IMR-90 (cell line): ENCODE data around the gene MAP2K6. TPM values are rescaled to one million over a fixed set of nuclear protein-coding genes. Genes with fewer than 3 reads are reported as not detected.

ENCODE experiments used
- ATAC-seq: fragments of 200-7000 bp; cut with Tn5 transposase; 2 replicates; pipeline ENCODE4 v1.9.1; 2020; ENCODE audit warnings: low read depth, mild to moderate bottlenecking, moderate library complexity
- BruUV-seq: library from RNA; stranded (reverse); fragments of 400-500 nt; replicated peaks from 2 replicates; lab custom pipeline; 2021; lab: Mats Ljungman, UMichigan
- CTCF ChIA-PET: fragments of 300-600 bp; formaldehyde crosslinking; extraction: SDS; loops from one replicate; lab custom pipeline; 2021; ENCODE audit warnings: antibody characterized with exemption; lab: Yijun Ruan, JAX
- POLR2A ChIA-PET: fragments of 300-600 bp; sonication (Branson Sonifier 250); formaldehyde crosslinking; loops from one replicate; lab custom pipeline; 2022; ENCODE audit warnings: antibody characterized with exemption; ENCODE audit not compliant: unreplicated experiment; lab: Charles Lee
- DNase-seq: peaks from one replicate; pipeline ENCODE4 v3.0.0; 2013
- H2AFZ ChIP-seq: replicated peaks from 2 replicates; pipeline ENCODE3; 2013; ENCODE audit warnings: low read length, mild to moderate bottlenecking; ENCODE audit not compliant: poor library complexity
- H2AK5ac ChIP-seq: 2 replicates; pipeline ENCODE4 v1.6.1; 2013; ENCODE audit warnings: low read depth, low read length, inconsistent platforms
- H2AK9ac ChIP-seq: replicated peaks from 2 replicates; pipeline ENCODE3; 2013; ENCODE audit warnings: mild to moderate bottlenecking, low read depth, low read length, moderate library complexity; ENCODE audit not compliant: poor library complexity
- H2BK120ac ChIP-seq: 2 replicates; pipeline ENCODE4 v1.6.1; 2013; ENCODE audit warnings: low read depth, low read length, inconsistent platforms
- H2BK15ac ChIP-seq: 3 replicates; pipeline ENCODE4 v1.6.1; 2013; ENCODE audit warnings: low read depth, low read length, inconsistent platforms
- H2BK20ac ChIP-seq: 2 replicates; pipeline ENCODE4 v1.6.1; 2013; ENCODE audit warnings: low read depth, mild to moderate bottlenecking, inconsistent platforms, low read length, moderate library complexity
- H2BK5ac ChIP-seq: 2 replicates; pipeline ENCODE4 v1.6.1; 2013; ENCODE audit warnings: mild to moderate bottlenecking, low read depth, low read length, inconsistent platforms; ENCODE audit not compliant: poor library complexity, severe bottlenecking
- H3K14ac ChIP-seq: replicated peaks from 2 replicates; pipeline ENCODE4 v1.6.1; 2013; ENCODE audit warnings: low read depth, low read length, inconsistent platforms
- H3K18ac ChIP-seq: 2 replicates; pipeline ENCODE4 v1.6.1; 2013; ENCODE audit warnings: low read depth, low read length, control low read depth
- H3K23ac ChIP-seq: 2 replicates; pipeline ENCODE4 v1.6.1; 2013; ENCODE audit warnings: low read depth, low read length, inconsistent platforms
- H3K27ac ChIP-seq: 2 replicates; pipeline ENCODE4 v1.5.1; 2013; ENCODE audit warnings: mild to moderate bottlenecking, control low read depth, low read length; ENCODE audit not compliant: insufficient read depth
- H3K27me3 ChIP-seq: 2 replicates; pipeline ENCODE4 v1.6.1; 2013; ENCODE audit warnings: low read length; ENCODE audit not compliant: control insufficient read depth, insufficient read depth
- H3K36me3 ChIP-seq: 2 replicates; pipeline ENCODE4 v1.6.1; 2013; ENCODE audit warnings: low read length, mixed read lengths; ENCODE audit not compliant: control insufficient read depth, insufficient read depth
- H3K4ac ChIP-seq: 2 replicates; pipeline ENCODE4 v1.6.1; 2013; ENCODE audit warnings: low read depth, low read length, inconsistent platforms
- H3K4me1 ChIP-seq: 2 replicates; pipeline ENCODE4 v1.6.1; 2013; ENCODE audit warnings: low read length, mixed read lengths; ENCODE audit not compliant: control insufficient read depth, insufficient read depth
- H3K4me2 ChIP-seq: 2 replicates; pipeline ENCODE4 v1.6.1; 2013; ENCODE audit warnings: low read depth, mild to moderate bottlenecking, control low read depth, low read length, moderate library complexity
- H3K4me3 ChIP-seq: 2 replicates; pipeline ENCODE4 v1.5.1; 2013; ENCODE audit warnings: low read depth, mild to moderate bottlenecking, control low read depth, low read length, moderate library complexity; ENCODE audit not compliant: insufficient read depth
- H3K56ac ChIP-seq: 2 replicates; pipeline ENCODE4 v1.6.1; 2013; ENCODE audit warnings: low read length, inconsistent platforms; ENCODE audit not compliant: insufficient read depth; ENCODE audit errors: extremely low read depth
- H3K79me1 ChIP-seq, 2 experiments: 2 replicates each; pipeline ENCODE4 v1.6.1; 2013; ENCODE audit warnings: low read length in 2 of 2, inconsistent platforms in 1 of 2, low read depth in 1 of 2
- H3K9ac ChIP-seq: 2 replicates; pipeline ENCODE4 v1.6.1; 2013; ENCODE audit warnings: low read depth, low read length, control low read depth
- H3K9me1 ChIP-seq: 2 replicates; pipeline ENCODE4 v1.6.1; 2013; ENCODE audit warnings: low read length, inconsistent platforms; ENCODE audit not compliant: insufficient read depth
- H3K9me3 ChIP-seq: 2 replicates; pipeline ENCODE4 v1.6.1; 2013; ENCODE audit warnings: low read length; ENCODE audit not compliant: control insufficient read depth, insufficient read depth
- H4K20me1 ChIP-seq: 2 replicates; pipeline ENCODE4 v1.6.1; 2013; ENCODE audit warnings: low read length, inconsistent platforms; ENCODE audit not compliant: insufficient read depth
- H4K5ac ChIP-seq: 2 replicates; pipeline ENCODE4 v1.6.1; 2013; ENCODE audit warnings: mild to moderate bottlenecking, low read depth, low read length, control low read depth
- H4K8ac ChIP-seq, 2 experiments: 2 replicates each; pipeline ENCODE4 v1.6.1; 2013; ENCODE audit warnings: low read depth in 2 of 2, low read length in 2 of 2, control low read depth in 1 of 2, inconsistent platforms in 1 of 2
- H4K91ac ChIP-seq: 2 replicates; pipeline ENCODE4 v1.6.1; 2013; ENCODE audit warnings: low read depth, low read length, inconsistent platforms; ENCODE audit not compliant: insufficient read depth
- ELK1 ChIP-seq: fragments of 150-350 bp; IDR thresholded peaks from 2 replicates; pipeline ENCODE4 v1.6.1; 2016; ENCODE audit warnings: low read depth, mild to moderate bottlenecking, low read length, moderate library complexity, borderline replicate concordance
- FOS ChIP-seq: fragments of 150-350 bp; IDR thresholded peaks from 2 replicates; pipeline ENCODE4 v1.6.1; 2016; ENCODE audit warnings: low read depth, low read length
- MXI1 ChIP-seq: IDR thresholded peaks from 2 replicates; pipeline ENCODE4 v1.6.1; 2012; ENCODE audit warnings: low read depth, mild to moderate bottlenecking, low read length, moderate library complexity, borderline replicate concordance
- POLR2A ChIP-seq: IDR thresholded peaks from 2 replicates; pipeline ENCODE4 v1.6.1; 2012; ENCODE audit warnings: mild to moderate bottlenecking, low read depth, low read length
- RFX5 ChIP-seq: IDR thresholded peaks from 2 replicates; pipeline ENCODE4 v1.8.0; 2012; ENCODE audit warnings: low read depth, mild to moderate bottlenecking, low read length, moderate library complexity
- WGBS, 2 experiments: methylation state at CpG; one replicate each; pipeline versions ENCODE4 v1.1.5 to v1.1.7; 2013; ENCODE audit warnings: missing lambda C conversion rate in 2 of 2; ENCODE audit not compliant: insufficient read length in 1 of 2; ENCODE audit errors: extremely low coverage in 2 of 2; 5-methylcytosine and 5-hydroxymethylcytosine counted together
- dilution Hi-C: fragments of 300-500 bp; cut with HindIII; formaldehyde crosslinking; loops from one replicate; pipeline ENCODE4 v1.14.3; 2018; ENCODE audit warnings: low sequenced_read_pairs; ENCODE audit not compliant: unreplicated experiment
- in situ Hi-C: fragments of 300-500 bp; cut with MboI; formaldehyde crosslinking; loops from 3 replicates; pipeline ENCODE4 v1.14.3; 2019; ENCODE audit warnings: low sequenced_read_pairs, inconsistent platforms, mixed read lengths
- intact Hi-C: fragments of 100-400 bp; cut with micrococcal nuclease; formaldehyde crosslinking; loops from 2 replicates; pipeline ENCODE4 v1.10.0; 2022
- polyA plus RNA-seq, 3 experiments: library from polyadenylated mRNA; depleted of rRNA; stranded (reverse); fragments of >200 nt; gene quantifications; 2 replicates each; pipeline ENCODE4 v1.2.3, GENCODE V29; 2012; ENCODE audit warnings: low replicate concordance in 1 of 3
- total RNA-seq: library from RNA; depleted of rRNA; stranded (reverse); fragments of >200 nt; gene quantifications from 2 replicates; pipeline ENCODE4 v1.2.3, GENCODE V29; 2012
- TF ChIP-seq, protein P1 (sequence below): conservative IDR thresholded peaks from 2 replicates; pipeline ENCODE4 v1.5.1; 2012; ENCODE audit warnings: mild to moderate bottlenecking, low read depth, low read length, improper control_type of control experiment
- TF ChIP-seq, protein P2 (sequence below): fragments of 150-350 bp; IDR thresholded peaks from 2 replicates; pipeline ENCODE4 v1.6.1; 2017; ENCODE audit warnings: mild to moderate bottlenecking, antibody characterized with exemption, low read length, low read depth

Gene MAP2K6
- total and polyA plus RNA-seq, 2 of the 4 experiments (the other 2 are of a cell fraction): 2.4 to 5.7 TPM

GRCh38 chr17:69466905-69467667 is 52.6 kb downstream of the MAP2K6 start:
- H2AK5ac ChIP-seq: no peak overlapping the region
- CTCF ChIA-PET: interaction anchor here (0.6 to 0.7 kb wide), 2 partner anchors 19 to 920 kb away, joined by 3 to 4 read pairs; no protein-coding TSS in a partner anchor
- in situ Hi-C loops: no loop called here

More at GRCh38 chr17:69466905-69467667, 52.6 kb downstream of the MAP2K6 start:
- Histone ChIP-seq H3K79me1 (no peaks in the 10 kb centered on the region), H2BK20ac (no peak overlapping the region), H2AK9ac (no peak overlapping the region), H2BK5ac (no peak overlapping the region), H2BK120ac (no peak overlapping the region), H3K23ac (no peak overlapping the region), H4K91ac (no peak overlapping the region), H3K27me3 (no peaks in the 10 kb centered on the region), H2AFZ (no peak overlapping the region), H3K9me3 (no peaks in the 10 kb centered on the region), H3K4me1 (no peaks in the 10 kb centered on the region), H4K5ac (no peak overlapping the region), H3K9me1 (no peaks in the 10 kb centered on the region), H3K9ac (no peak overlapping the region), H3K18ac (no peak overlapping the region), H3K36me3 (no peaks in the 10 kb centered on the region), H3K4me3 (no peak overlapping the region), H3K27ac (no peak overlapping the region), H4K8ac (no peak overlapping the region), H3K4ac (no peak overlapping the region), H3K4me2 (no peak overlapping the region), H2BK15ac (no peak overlapping the region), H3K56ac (no peak overlapping the region), H3K14ac (no peak overlapping the region), H4K20me1 (no peaks in the 10 kb centered on the region)
- WGBS, 2 experiments: no CpG with 5 or more reads among the region's 3 CpGs
- no TSS peak for BruUV-seq
- DNase-seq (peak; percentile 62), ATAC-seq (peak; percentile 95)
- dilution Hi-C loops: no loop called here
- TF ChIP-seq POLR2A (no peak), MXI1 (no peak), RFX5 (no peak), FOS (no peak), ELK1 (no peak)
- TF ChIP-seq, protein P1, sequence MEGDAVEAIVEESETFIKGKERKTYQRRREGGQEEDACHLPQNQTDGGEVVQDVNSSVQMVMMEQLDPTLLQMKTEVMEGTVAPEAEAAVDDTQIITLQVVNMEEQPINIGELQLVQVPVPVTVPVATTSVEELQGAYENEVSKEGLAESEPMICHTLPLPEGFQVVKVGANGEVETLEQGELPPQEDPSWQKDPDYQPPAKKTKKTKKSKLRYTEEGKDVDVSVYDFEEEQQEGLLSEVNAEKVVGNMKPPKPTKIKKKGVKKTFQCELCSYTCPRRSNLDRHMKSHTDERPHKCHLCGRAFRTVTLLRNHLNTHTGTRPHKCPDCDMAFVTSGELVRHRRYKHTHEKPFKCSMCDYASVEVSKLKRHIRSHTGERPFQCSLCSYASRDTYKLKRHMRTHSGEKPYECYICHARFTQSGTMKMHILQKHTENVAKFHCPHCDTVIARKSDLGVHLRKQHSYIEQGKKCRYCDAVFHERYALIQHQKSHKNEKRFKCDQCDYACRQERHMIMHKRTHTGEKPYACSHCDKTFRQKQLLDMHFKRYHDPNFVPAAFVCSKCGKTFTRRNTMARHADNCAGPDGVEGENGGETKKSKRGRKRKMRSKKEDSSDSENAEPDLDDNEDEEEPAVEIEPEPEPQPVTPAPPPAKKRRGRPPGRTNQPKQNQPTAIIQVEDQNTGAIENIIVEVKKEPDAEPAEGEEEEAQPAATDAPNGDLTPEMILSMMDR: no peak
- TF ChIP-seq, protein P2, sequence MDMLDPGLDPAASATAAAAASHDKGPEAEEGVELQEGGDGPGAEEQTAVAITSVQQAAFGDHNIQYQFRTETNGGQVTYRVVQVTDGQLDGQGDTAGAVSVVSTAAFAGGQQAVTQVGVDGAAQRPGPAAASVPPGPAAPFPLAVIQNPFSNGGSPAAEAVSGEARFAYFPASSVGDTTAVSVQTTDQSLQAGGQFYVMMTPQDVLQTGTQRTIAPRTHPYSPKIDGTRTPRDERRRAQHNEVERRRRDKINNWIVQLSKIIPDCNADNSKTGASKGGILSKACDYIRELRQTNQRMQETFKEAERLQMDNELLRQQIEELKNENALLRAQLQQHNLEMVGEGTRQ: no peak
- POLR2A ChIA-PET: no interaction called here
- intact Hi-C loops: no loop called here
